ENCODE results near the gene FUT8.
"Not testable (repeated sequence)": the region's sequence is repeated elsewhere in the genome, so short reads cannot be mapped to it uniquely, and the experiment has no call there.

Gene FUT8

DNA sequence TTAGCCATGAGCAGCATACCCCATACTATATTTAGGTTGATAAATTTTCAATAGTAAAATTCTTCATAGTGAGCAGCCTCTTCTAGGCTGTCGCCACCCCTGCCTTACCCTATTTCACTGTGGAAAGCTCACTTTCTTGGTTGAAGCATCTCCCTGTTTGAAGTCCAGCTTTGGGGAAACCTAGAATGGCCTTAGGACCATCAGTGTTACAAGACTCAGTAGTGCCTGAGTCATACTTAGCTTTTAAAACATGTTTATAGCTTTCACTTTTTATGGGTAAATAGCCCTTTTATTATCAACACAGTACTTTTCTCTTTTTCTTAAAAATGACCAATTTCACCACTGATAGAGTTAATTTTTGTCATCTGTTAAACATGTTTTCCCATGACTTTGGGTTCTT, 37.1 kb downstream of the FUT8 start:
- DNase-seq (ENCODE audit: low read depth in 3 of 3, low spot score in 1 of 3), result no peak

DNA sequence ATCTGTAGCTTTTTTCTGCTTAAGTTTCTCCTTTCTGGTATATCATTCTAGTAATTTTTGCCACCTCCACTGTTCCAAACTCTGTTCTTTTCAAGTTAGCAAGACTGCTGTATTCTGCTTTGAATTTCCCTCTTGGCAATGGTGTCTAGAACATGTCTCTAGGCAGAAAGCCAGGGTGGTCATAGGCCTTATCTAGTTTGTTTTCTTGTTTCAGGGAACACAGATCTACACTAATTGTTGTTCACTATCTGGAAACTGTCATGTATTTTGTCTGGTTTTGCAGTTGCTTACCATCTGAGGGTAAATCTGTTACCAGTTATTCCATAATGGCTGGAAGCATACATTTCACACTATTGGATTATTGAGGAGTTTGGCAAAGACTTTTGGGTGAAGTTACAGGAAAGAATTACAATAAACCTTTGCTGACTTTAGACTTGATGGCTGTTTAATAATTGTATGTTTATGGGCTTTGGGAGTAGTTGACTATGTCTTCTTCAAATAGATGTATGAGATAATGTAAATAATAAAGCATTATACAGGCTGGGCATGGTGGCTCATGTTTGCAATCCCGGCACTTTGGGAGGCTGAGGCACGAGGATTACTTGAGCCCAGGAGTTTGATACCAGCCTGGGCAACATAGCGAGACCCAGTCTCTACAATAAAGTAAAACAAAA, 41.4 kb downstream of the FUT8 start:
- no peak for DNase-seq (ENCODE audit: low read depth in 3 of 3, low spot score in 1 of 3)

DNA sequence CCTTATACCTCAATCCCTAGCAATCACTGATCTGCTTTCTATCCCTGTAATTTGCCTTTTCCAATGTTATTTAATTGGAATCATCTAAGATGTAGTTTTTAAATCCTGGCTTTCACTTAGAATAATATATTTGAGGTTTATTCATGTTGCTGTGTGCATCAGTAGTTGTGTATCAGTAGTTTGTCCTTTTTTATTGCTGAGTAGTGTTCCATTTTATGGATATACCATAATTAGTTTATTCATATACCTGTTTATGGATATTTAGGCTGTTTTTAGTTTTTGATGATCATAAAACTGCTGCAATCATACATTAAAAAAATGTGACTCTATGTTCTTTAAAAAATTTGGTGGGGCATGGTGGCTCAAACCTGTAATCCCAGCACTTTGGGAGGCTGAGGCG, 43.7 kb downstream of the FUT8 start:
- no peak for DNase-seq (ENCODE audit: low read depth in 3 of 3, low spot score in 1 of 3)

DNA sequence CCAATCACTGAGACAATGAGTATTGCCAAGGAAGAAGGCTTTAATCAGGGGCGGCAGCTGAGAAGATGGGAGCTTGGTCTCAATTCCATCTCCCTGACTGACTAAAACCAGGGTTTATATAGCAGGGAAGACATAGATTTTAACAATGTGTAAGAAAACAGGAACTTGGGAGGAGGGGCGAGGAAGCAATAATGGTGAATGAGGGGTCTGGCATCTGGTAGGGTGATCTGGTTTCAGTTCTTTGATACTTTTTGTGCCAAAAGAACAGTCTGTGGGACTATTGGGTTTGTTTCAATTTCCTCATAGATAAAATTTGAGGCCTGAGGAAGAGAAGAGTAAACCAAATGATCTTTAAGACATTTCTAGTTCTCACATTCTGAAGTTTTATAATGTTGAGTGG, 49.2 kb downstream of the FUT8 start:
- DNase-seq (ENCODE audit: low read depth in 3 of 3, low spot score in 1 of 3), result no peak

DNA sequence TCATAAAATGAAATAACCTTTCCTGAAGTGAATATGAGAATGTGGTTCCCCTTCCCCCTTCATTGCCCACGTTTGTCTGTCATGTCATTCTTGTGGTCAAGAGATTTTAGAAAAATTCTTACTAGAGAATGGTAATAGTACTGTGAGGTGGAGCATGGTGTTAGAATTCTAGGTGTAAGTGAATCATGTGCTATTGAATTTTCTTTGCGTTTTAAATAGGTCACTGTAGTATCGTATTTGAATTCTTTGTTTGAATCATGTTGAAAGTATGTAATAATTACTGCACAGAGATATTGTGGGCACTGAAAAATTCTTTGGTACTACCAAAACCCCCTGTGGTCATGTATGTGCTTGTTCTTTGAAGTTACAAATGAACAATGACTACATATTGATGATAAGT, 49.9 kb downstream of the FUT8 start:
- no peak for DNase-seq (ENCODE audit: low read depth in 3 of 3, low spot score in 1 of 3)

DNA sequence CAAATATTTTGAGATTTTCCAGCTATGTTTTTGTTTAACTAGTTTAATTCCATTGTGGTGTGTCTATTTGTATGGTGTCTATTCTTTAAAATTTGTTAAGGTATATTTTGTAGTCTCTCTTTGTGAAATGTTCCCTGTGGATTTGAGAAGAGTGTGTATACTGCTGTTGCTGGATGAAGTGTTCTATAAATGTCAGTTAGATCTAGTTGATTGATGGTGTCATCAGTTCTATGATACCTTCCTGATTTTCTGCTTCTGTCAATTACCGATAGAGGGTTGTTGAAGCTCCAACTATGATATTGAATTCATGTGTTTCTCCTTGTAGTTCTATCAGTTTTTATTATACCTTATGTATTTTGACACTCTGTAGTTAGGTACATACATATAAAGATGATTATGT, 53.1 kb downstream of the FUT8 start:
- no peak for DNase-seq (ENCODE audit: low read depth in 3 of 3, low spot score in 1 of 3)

DNA sequence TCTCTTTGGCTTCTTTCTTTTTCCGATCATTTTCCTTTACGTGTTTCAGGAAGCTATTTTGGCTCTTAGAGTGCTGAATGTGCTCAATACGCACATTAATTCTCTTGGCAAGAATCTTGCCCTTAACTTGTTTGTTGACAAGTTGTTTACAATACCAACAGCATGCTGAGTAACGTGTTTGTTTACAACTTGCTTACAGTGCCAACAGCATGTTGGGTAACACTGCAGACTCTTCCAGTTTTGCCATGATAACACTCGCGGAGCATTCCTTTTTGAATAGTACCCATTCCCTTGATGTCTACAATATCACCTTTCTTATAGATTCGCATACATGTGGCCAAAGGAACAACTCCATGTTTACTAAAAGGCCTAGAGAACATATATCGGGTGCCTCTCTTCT, 55.4 kb downstream of the FUT8 start:
- DNase-seq (ENCODE audit: low read depth in 3 of 3, low spot score in 1 of 3), result not testable (repeated sequence)

DNA sequence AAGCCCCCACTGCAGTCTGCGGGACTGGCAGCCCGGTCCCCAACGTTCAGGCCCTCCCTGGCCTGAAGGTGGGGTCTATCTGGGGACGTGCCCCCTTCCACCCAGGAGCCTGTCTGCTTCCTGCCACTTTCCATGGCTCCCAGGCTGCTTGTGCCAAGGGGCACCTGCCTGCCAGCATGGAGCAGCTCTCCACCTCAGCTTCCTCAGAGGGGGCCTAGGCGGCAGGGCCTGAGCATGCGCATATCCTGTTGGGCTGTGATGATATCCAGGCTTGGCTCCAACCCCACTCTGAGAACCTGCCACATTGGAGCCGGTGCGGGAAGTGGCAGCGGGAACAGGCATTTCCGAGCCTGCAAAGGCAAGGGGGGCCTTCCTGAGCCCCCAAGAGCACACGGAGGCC, 57.4 kb downstream of the FUT8 start:
- DNase-seq (ENCODE audit: low read depth in 3 of 3, low spot score in 1 of 3), result no peak

DNA sequence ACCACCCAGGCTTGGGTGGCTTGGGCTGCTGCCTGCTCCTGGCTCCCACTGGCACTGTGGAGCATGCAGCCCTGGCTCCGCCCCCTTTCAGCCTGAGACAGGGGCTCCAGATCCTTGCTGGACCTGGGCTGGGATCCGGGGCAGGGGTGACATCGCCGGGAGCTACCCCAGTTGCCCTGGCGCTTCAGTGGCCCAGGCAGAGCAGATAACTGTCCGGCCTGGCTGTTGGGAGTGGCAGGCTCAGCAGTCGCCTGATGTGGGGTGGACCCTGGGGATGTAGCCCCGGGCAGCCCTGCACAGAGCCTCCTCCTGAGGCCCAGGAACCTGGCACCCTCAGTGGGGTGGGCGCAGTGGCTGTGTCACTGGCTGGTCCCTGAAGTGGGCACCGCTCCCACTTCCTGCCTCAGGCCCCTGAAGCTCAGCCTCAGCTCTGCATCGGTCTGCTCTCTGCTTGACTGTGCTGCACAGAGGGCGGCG, 57.9 kb downstream of the FUT8 start:
- no peak for DNase-seq (ENCODE audit: low read depth in 3 of 3, low spot score in 1 of 3)

DNA sequence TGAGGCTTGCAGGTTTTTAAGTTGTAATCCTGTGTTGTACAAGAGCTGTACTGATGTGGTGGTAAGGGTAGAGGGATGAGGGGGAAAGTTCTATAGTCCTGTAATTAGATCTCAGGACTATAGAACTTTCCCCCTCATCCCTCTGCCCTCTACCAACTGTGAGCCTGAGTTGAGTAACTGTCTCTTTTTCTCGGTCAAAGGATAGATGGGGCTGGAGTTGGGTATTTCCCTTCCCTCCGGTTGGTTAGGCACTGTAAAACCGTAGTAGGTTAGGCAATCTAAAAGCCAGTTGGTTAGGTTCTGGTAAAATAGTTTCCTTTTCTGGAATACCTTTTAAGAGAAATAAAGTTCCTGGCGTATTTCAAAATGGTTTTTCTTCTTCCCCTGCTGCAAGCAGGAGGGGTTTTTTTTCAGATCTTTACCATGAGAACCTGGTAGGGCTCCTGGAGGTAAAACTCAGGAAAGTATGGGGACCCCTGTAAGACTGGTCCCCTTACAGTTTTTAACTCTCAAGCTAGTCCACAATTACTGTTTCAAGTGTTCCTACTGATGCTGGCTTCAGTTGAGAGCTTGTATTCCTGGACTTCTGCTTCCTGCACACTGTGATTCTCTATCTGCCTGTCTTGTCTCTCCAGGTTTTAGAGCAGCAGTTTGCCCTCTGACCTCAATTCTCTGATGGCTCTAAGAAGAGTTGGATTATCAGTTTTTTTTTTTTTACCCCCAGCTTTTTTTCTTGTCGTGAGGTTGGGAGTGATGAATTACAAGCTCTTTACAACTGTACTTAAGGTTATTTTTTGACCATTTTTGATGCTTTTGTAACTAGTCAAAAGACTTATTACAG, 58.7 kb downstream of the FUT8 start:
- no peak for DNase-seq (ENCODE audit: low read depth in 3 of 3, low spot score in 1 of 3)

DNA sequence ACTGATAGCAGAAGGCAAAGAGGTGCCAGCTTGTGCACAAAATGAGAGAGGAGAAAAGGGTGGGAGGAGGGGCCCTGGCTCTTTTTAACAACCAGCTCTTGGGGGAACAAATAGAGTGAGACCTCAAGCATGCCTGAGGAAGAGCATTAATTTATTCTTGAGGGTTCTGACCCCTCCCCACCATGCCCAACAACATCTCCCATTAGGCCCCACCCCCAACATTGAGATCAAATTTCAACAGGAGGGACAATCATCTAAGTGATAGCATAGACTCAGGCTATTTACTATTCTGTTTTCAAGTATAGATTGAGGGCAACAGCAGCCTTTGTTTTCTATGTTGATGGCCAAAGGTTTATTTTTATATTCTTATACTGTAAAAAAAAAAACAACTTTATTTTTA, 59.7 kb downstream of the FUT8 start:
- DNase-seq (ENCODE audit: low read depth in 3 of 3, low spot score in 1 of 3), result no peak

DNA sequence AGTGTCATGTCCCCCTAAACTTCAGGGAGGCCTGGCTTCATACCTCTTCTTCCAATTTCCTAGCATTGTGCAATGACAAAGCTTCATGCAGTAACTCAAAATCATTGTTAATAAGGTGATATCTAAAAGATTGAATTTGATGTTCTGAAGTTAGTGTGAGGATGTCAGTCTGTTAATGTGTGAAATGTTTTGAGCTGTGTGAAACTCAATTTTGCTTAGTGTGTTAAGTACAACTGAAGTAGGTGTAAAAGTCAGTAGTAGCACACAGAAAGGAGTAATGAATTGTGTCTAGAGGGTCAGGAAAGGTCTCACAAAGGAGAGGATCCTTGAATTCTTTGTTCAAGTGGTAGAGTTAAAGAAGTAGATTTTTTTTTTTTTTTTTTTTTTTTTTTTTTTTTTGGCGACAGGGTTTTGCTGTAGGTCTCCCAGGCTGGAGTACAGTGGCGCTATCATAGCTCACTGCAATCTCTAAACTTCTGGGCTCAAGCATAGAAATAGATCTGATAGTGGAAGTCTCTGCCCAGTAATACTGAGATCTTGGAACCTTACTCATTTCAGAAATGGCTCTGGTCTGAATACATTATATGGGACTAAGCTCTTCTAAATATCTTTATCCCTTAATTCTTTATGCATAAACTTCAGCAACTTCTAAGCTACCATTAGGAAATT, 63.9 kb downstream of the FUT8 start:
- no peak for DNase-seq (ENCODE audit: low read depth in 3 of 3, low spot score in 1 of 3)

DNA sequence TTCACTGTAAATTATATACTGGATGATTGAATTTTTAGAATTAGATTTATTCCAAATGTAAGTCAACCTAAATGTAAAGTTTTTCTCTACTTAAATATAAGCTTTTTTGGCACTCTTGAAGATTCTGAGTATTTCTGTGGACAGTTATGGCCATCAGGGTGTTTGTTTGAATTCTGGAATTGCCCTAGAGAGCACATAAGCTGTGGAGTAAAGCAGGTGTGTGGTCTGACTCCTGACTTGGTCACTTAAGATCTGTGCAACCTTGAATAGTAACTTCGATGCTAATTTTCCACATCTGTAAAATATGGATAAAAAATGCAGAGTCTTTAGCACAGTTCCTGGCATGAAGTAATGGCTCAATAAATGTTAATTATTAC, 64.4 kb downstream of the FUT8 start:
- DNase-seq (ENCODE audit: low read depth in 3 of 3, low spot score in 1 of 3), result no peak

DNA sequence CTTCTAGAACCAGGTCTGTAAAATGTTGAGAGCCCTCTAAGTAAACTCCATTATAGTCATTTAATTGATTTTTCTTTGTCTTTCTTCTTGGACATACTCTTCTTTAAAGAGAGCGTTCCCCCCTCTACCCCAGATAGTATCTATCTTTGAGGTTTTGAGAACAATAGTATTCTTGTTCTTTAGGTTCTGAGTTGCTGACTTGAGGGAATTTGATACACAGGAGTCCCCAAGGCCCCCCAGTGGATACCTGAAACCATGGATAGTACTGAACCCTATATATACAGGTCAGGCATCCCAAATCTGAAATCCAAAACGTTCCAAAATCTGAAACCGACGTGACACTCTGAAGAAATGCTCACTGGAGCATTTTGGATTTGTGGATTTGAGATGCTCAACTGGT, 65.5 kb downstream of the FUT8 start:
- no peak for DNase-seq (ENCODE audit: low read depth in 3 of 3, low spot score in 1 of 3)

DNA sequence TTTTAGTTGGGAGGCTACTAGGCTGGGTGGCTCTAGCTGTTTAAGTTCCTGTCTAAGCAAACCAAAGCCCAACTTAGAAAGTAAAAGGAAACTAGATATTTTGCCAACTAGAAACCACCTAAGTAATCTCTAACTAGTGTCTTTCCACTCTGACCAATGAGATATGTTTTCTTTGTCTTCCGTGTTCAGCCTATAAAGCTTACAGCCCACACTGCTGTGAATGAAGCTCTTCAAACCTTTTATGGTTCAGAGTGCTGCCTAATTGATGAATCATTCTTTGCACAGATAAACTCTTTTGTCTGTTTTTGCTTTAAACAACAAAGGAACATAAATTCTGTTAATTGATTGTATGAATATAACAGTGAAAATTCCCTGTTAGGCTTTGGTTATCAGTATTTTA, 66.1 kb downstream of the FUT8 start:
- DNase-seq (ENCODE audit: low read depth in 3 of 3, low spot score in 1 of 3), result no peak

DNA sequence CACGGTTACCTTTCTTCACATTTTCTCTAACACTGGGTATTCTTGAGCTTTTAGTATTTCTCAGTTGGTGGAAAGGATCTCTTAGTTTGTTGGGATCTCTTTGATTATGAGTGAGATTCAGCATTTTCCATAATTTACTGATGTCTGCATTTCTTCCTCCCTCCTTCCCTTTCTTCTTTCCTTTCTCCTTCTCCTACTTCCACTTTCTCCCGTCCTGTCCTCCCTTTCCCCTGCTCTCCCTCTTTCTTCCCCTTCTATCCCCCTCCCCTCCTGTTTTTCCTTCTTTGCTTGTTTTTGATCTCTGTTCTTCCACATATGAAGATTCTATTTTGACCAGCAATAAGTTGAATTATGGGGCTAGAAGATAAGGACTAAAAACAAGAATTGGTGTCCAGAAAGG, 66.9 kb downstream of the FUT8 start:
- no peak for DNase-seq (ENCODE audit: low read depth in 3 of 3, low spot score in 1 of 3)

DNA sequence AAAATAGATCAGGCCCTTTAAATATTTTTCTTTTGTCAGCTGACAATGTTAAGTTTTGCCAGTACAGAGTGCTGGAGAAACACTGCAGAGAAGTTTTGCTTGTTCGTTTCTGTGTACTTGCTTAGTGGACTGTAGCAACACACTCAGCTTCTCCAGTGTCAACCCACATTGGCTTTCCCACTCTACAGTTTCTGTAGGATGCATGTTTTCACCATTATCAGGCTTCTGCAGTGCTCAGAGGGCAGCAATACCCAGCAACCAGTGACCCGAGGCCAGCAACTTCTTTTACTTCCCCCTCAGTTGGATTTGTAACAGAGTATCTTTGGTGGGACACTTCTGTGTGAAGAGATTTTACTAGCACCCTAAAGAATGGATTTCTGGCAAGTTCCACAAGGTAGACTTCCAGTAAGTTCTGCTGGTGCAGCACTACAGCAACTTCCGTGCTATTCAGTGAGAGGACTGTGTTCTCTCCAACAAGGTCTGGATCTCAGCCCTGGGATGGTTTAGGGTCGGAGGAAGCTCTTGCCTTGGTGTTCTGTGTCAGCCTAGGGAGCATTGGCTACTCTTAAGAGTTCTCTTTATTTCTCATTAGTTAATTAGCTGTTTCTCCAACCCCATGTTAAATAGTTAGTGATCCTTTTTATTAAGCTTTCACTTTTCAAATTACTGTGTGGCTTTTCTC, 70.4 kb downstream of the FUT8 start:
- DNase-seq (ENCODE audit: low read depth in 3 of 3, low spot score in 1 of 3), result no peak

DNA sequence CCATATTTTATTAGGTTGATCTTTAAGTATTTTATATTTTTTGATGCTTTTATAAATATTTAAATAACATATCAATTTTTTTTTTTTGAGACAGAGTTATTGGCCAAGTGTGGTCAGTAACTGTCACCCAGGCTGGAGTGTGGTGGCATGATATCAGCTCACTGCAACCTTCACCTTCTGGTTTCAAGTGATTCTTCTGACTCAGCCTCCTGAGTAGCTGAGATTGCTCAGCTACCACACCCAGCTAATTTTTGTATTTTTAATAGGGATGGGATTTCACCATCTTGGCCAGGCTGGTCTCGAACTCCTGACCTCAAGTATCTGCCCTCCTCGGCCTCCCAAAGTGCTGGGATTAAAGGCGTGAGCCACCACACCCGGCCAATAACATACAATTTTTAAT, 71.1 kb downstream of the FUT8 start:
- DNase-seq (ENCODE audit: low read depth in 3 of 3, low spot score in 1 of 3), result no peak

DNA sequence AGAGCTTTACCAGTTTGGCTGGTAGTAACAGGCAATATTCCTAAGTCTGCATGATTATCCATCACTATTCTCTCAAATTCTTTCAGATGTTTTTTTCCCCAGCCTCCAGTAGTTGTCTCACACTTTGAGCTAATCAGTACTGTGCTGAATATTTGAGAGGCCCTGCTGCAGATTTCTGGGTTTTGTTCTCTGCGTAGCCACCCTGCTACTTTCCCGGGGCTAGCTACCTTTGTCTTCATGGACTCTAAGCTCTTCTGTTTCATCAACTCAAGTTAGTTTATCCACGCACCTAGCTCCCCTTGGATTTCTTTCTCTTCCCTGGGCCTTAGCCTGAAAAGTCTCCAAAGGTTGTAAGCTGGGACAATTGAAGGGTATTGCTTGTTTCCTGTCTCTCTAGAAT, 73.0 kb downstream of the FUT8 start:
- DNase-seq (ENCODE audit: low read depth in 3 of 3, low spot score in 1 of 3), result no peak

DNA sequence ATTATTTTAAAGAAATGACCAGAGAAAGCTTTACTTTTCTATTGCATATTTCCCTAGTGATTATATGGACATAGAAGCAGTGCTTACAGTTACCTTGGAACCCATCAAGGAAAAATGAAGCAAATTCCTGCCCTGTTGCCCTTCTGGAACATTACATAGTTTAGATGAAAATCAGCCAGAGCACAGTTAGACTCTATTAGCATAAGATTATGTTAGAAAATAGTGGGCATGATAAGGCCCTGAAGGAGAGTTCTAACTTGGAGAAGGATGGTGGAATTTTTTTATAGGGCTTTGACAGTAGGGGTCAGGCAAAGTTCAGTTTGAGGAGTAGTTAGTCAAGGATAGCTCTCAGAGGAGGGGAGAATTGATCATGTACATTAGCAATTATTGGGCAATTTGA, 74.3 kb downstream of the FUT8 start:
- DNase-seq (ENCODE audit: low read depth in 3 of 3, low spot score in 1 of 3), result no peak

DNA sequence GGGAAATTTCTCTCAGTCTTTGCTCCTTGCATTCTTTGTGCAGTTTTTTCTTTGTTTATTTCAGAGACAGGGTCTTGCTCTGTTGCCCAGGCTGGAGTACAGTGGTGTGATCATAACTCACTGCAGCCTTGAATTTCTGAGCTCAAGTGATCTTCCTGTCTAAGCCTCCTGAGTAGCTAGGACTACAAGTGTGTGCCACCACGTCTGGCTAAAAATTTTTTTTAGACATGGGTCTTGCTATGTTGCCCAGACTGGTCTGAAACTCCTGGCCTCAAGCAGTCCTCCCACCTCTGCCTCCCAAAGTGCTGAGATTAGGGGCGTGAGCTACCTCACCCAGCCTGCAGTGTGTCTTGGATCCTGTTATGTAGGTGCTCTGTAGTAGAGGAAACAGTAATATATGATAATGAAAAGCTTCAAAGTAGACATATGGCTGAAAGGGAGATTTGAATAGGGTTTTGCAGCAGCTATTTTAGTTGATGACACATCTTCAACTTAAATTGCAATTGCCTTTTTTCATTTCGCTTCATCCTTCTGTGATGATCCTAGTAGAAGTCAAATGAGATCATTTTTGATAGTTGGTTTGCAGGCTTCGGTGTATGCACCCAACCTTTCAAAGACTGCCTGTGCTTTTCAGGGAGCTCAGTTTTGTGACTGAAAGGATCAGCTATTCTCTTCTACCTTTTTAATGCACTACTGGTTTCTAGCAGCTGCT, 75.4 kb downstream of the FUT8 start:
- no peak for DNase-seq (ENCODE audit: low read depth in 3 of 3, low spot score in 1 of 3)

Measured in stimulated activated CD4-positive, alpha-beta T cell treated with anti-CD3 and anti-CD28 coated beads, TNF-alpha, amount 100 ng/mL, for 1 hour (primary cell).